Thyroid gland (tissue), 4 donors: Measurements from ENCODE around the gene KCNK13.

Experiments
- CTCF ChIP-seq, 6 experiments: fragments of 200-600 bp in 3 of 6; fragments of 450-650 bp in 3 of 6; sonication (generic) in 3 of 6; IDR thresholded peaks; one replicate each; pipeline ENCODE4 v1.5.1; 2016 to 2019; ENCODE audit warnings: antibody characterized with exemption in 6 of 6, mild to moderate bottlenecking in 2 of 6, inconsistent platforms in 1 of 6, moderate library complexity in 1 of 6
- POLR2A ChIP-seq, 2 donors: fragments of 450-650 bp; IDR thresholded peaks; one replicate each; pipeline ENCODE4 v1.6.1; 2017; ENCODE audit warnings: antibody characterized with exemption in 2 of 2, mild to moderate bottlenecking in 2 of 2, moderate library complexity in 1 of 2

GRCh38 chr14:90136904-90137303, 75.1 kb downstream of the KCNK13 start:
- TF ChIP-seq POLR2A (IDR thresholded peaks at IDR 0.05) (no peak), CTCF (IDR thresholded peaks at IDR 0.05) (no peak)
